Measurements from ENCODE around the gene KHDRBS1.

- no peak for TF ChIP-seq POLR2A (IDR thresholded peaks at IDR 0.05; ENCODE audit: low read depth)
- TF ChIP-seq, protein P1, sequence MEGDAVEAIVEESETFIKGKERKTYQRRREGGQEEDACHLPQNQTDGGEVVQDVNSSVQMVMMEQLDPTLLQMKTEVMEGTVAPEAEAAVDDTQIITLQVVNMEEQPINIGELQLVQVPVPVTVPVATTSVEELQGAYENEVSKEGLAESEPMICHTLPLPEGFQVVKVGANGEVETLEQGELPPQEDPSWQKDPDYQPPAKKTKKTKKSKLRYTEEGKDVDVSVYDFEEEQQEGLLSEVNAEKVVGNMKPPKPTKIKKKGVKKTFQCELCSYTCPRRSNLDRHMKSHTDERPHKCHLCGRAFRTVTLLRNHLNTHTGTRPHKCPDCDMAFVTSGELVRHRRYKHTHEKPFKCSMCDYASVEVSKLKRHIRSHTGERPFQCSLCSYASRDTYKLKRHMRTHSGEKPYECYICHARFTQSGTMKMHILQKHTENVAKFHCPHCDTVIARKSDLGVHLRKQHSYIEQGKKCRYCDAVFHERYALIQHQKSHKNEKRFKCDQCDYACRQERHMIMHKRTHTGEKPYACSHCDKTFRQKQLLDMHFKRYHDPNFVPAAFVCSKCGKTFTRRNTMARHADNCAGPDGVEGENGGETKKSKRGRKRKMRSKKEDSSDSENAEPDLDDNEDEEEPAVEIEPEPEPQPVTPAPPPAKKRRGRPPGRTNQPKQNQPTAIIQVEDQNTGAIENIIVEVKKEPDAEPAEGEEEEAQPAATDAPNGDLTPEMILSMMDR (IDR thresholded peaks at IDR 0.05), result no peak
- TF ChIP-seq POLR2AphosphoS5 (IDR thresholded peaks at IDR 0.05), result no peak
- TF ChIP-seq EP300 (IDR thresholded peaks at IDR 0.05), result no peak
These were observed 821 bp upstream of the KHDRBS1 start for GRCh38 chr1:32012709-32013385.
